ENCODE results near the gene KRTAP12-3. TPM values are rescaled to one million over a fixed set of nuclear protein-coding genes. Genes with fewer than 3 reads are reported as not detected.
"Not testable (repeated sequence)": the region's sequence is repeated elsewhere in the genome, so short reads cannot be mapped to it uniquely, and the experiment has no call there.

KRTAP12-3 gene
- total RNA-seq, 1 experiment from 2014 or later, result not detected

DNA sequence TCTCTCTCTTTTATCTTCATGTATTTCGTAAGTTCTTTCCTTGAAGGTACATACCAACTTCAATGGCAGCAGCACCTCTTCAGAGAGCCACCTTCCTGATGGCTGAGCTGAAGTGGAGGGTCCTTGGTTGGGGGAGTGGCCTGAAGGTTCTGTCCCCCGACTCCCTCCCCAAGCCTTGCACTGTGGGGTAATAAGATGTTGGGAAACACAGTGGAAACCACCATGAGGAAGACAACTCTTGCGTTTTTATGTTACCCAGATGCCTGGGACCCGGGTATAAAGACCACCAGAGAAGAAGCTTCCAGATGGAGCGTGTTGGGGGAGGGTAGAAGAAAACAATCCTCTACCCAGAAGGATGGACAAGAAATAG is 794 bp downstream of the KRTAP12-3 start:
- Mint-ChIP-seq H3K4me3 (ENCODE audit: low read depth, unreplicated experiment) (no peak overlapping the region), H3K9me3 (ENCODE audit: low read depth, unreplicated experiment) (peaks cover 2% of the 10 kb centered on the region), H3K36me3 (ENCODE audit: insufficient read depth, unreplicated experiment) (peaks cover 3% of the 10 kb centered on the region), H3K27me3 (ENCODE audit: unreplicated experiment) (peaks cover 84% of the 10 kb centered on the region), H3K27ac (ENCODE audit: unreplicated experiment) (no peak overlapping the region), H3K4me1 (ENCODE audit: low read depth, unreplicated experiment) (no peaks in the 10 kb centered on the region)
- no TSS peak for BruUV-seq (replicated peaks)
- DNase-seq, result no peak
- CTCF ChIA-PET, result no interaction called here
- TF ChIP-seq, protein P1, sequence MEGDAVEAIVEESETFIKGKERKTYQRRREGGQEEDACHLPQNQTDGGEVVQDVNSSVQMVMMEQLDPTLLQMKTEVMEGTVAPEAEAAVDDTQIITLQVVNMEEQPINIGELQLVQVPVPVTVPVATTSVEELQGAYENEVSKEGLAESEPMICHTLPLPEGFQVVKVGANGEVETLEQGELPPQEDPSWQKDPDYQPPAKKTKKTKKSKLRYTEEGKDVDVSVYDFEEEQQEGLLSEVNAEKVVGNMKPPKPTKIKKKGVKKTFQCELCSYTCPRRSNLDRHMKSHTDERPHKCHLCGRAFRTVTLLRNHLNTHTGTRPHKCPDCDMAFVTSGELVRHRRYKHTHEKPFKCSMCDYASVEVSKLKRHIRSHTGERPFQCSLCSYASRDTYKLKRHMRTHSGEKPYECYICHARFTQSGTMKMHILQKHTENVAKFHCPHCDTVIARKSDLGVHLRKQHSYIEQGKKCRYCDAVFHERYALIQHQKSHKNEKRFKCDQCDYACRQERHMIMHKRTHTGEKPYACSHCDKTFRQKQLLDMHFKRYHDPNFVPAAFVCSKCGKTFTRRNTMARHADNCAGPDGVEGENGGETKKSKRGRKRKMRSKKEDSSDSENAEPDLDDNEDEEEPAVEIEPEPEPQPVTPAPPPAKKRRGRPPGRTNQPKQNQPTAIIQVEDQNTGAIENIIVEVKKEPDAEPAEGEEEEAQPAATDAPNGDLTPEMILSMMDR (IDR thresholded peaks at IDR 0.05; ENCODE audit: unreplicated experiment), result no peak
- intact Hi-C loops (cut with micrococcal nuclease; ENCODE audit: unreplicated experiment), result no loop called here

DNA sequence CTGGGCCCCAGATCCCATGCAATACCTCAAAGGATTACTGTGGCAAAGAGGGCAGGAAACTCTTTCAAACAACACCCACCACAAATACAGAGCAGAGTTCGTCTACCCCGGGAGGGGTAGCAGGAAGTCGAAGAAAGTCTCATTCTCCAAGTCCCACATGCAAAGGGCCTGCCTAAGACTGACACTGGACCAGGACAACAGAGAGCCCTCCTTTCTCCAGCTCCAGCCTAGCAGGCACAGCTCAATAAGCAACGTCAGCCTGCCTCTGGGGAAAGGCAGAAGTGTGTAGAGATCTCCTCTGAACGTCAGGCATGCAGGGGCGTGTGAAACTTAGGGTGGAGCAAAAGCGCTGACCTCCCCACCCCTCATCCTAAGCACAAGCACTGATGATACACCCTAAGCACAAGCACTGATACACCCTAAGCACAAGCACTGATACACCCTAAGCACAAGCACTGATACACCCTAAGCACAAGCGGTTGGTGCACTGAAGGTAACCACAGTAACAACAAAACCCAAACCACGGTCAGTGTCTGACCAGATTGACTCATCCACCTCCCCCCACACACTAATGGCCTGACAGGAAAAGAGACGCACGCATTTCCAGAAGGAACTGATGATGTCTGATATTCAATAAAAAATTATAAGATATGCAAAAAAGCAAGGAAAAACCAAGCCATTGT is 1.3 kb downstream of the KRTAP12-3 start:
- intact Hi-C loops (cut with micrococcal nuclease; ENCODE audit: unreplicated experiment), result no loop called here
- Mint-ChIP-seq H3K27me3 (ENCODE audit: unreplicated experiment) (peaks cover 79% of the 10 kb centered on the region), H3K9me3 (ENCODE audit: low read depth, unreplicated experiment) (peaks cover 2% of the 10 kb centered on the region), H3K27ac (ENCODE audit: unreplicated experiment) (no peak overlapping the region), H3K4me3 (ENCODE audit: low read depth, unreplicated experiment) (no peak overlapping the region), H3K4me1 (ENCODE audit: low read depth, unreplicated experiment) (no peaks in the 10 kb centered on the region), H3K36me3 (ENCODE audit: insufficient read depth, unreplicated experiment) (no peaks in the 10 kb centered on the region)
- TF ChIP-seq, protein P1 (IDR thresholded peaks at IDR 0.05; ENCODE audit: unreplicated experiment), result no peak
- CTCF ChIA-PET, result no interaction called here
- DNase-seq, result no peak
- BruUV-seq (replicated peaks), result no TSS peak

DNA sequence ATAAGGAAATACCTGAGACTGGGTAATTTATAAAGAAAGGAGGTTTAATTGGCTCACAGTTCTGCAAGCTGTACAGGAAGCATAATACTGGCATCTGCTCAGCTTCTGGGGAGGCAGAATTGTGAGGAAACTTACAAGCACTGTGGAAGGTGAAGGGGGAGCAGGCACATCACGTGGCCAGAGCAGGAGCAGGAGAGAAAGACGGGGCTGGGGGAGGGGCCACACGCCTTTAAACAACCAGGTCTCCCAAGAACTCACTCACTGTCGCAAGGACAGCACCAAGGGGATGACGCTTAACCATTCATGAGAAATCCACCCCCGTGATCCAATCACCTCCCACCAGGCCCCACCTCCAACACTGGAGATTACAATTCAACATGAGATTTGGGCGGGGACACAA is 3.8 kb downstream of the KRTAP12-3 start:
- H3K36me3 Mint-ChIP-seq (ENCODE audit: insufficient read depth, unreplicated experiment); CTCF ChIA-PET; DNase-seq; H3K4me1 Mint-ChIP-seq (ENCODE audit: low read depth, unreplicated experiment); H3K4me3 Mint-ChIP-seq (ENCODE audit: low read depth, unreplicated experiment); BruUV-seq (replicated peaks); H3K27ac Mint-ChIP-seq (ENCODE audit: unreplicated experiment); intact Hi-C loops (cut with micrococcal nuclease; ENCODE audit: unreplicated experiment); H3K9me3 Mint-ChIP-seq (ENCODE audit: low read depth, unreplicated experiment): not testable (repeated sequence)
- peaks cover 60% of the 10 kb centered on the region for H3K27me3 Mint-ChIP-seq (ENCODE audit: unreplicated experiment)

DNA sequence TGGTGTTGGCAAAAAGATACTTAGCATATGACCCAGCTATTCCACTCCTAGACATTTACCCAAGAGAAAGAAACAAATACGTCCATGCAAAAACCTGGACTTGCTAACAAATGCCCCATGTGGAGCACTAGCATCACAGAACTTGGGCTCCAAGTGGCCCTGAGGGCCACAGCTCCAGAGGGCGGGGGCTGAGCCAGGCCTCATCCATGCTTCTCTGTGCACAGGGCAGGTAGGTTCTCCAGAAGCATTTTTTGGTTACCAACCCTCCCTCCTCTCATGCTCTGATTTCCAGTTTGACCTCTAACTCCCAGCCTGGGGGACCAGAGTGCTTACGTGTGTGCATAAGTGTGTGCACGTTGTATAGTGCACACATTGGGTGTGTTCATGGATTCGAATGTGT is 7.0 kb downstream of the KRTAP12-3 start:
- Mint-ChIP-seq H3K9me3 (ENCODE audit: low read depth, unreplicated experiment) (peaks cover 4% of the 10 kb centered on the region), H3K4me3 (ENCODE audit: low read depth, unreplicated experiment) (no peak overlapping the region), H3K36me3 (ENCODE audit: insufficient read depth, unreplicated experiment) (no peaks in the 10 kb centered on the region), H3K4me1 (ENCODE audit: low read depth, unreplicated experiment) (no peaks in the 10 kb centered on the region), H3K27me3 (ENCODE audit: unreplicated experiment) (peaks cover 45% of the 10 kb centered on the region), H3K27ac (ENCODE audit: unreplicated experiment) (no peak overlapping the region)
- intact Hi-C loops (cut with micrococcal nuclease; ENCODE audit: unreplicated experiment), result no loop called here
- no peak for DNase-seq
- CTCF ChIA-PET, result no interaction called here
- no TSS peak for BruUV-seq (replicated peaks)
- TF ChIP-seq, protein P1 (IDR thresholded peaks at IDR 0.05; ENCODE audit: unreplicated experiment), result no peak
